ENCODE data around the gene DCTN3. TPM values are rescaled to one million over a fixed set of nuclear protein-coding genes. Genes with fewer than 3 reads are reported as not detected.

The DCTN3 gene
- total RNA-seq, 1 donor from 2014 or later = 92.7 TPM

- DNase-seq (ENCODE audit: low read depth) = no peak
- TF ChIP-seq CTCF (IDR thresholded peaks at IDR 0.05; ENCODE audit: insufficient read depth, low read length, poor library complexity, severe bottlenecking) = no peak
- Histone ChIP-seq H3K36me3 (ENCODE audit: control insufficient read depth, insufficient read depth, low read length) (no peaks in the 10 kb centered on the region), H3K4me3 (ENCODE audit: low read depth, low read length) (no peak overlapping the region), H3K27me3 (ENCODE audit: control insufficient read depth, insufficient read depth, low read length) (peaks cover 47% of the 10 kb centered on the region)
Measured at GRCh38 chr9:34630402-34631154, 10.3 kb upstream of the DCTN3 start.

DNA sequence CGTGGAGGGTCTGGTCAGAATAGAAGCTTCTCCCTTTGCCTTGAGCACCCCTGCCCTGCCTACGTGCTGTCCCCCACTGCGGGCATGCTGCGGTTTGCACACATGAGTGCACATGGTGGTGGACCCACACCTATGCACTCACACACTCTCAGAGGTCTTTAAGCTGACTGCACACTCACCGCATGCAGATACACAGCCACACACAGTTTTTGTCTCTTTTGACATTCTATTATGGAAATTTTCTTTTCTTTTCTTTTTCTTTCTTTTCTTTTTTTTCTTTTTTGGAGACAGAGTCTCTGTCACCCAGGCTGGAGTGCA is 9.2 kb upstream of the DCTN3 start:
- no peak for TF ChIP-seq CTCF (IDR thresholded peaks at IDR 0.05; ENCODE audit: insufficient read depth, low read length, poor library complexity, severe bottlenecking)
- no peaks in the 10 kb centered on the region for H3K36me3 ChIP-seq (ENCODE audit: control insufficient read depth, insufficient read depth, low read length)
- no peak for DNase-seq (ENCODE audit: low read depth)
- H3K4me3 ChIP-seq (ENCODE audit: low read depth, low read length) = no peak overlapping the region
- peaks cover 58% of the 10 kb centered on the region for H3K27me3 ChIP-seq (ENCODE audit: control insufficient read depth, insufficient read depth, low read length)

GRCh38 chr9:34628656-34629490 is 8.6 kb upstream of the DCTN3 start, which contains the start of gene ARID3C:
TSS of gene ARID3C (minus strand) at chr9:34629066. CDS start at chr9:34628014, 1,052 bp downstream.
- no peaks in the 10 kb centered on the region for H3K36me3 ChIP-seq (ENCODE audit: control insufficient read depth, insufficient read depth, low read length)
- no peak for TF ChIP-seq CTCF (IDR thresholded peaks at IDR 0.05; ENCODE audit: insufficient read depth, low read length, poor library complexity, severe bottlenecking)
- peak within 1 kb of the TSS; percentile 20 for H3K4me3 ChIP-seq (ENCODE audit: low read depth, low read length)
- H3K27me3 ChIP-seq (ENCODE audit: control insufficient read depth, insufficient read depth, low read length) = peaks cover 64% of the 10 kb centered on the region
- no peak for DNase-seq (ENCODE audit: low read depth)

GRCh38 chr9:34627716-34628655 is 7.7 kb upstream of the DCTN3 start:
- no peak overlapping the region for H3K4me3 ChIP-seq (ENCODE audit: low read depth, low read length)
- DNase-seq (ENCODE audit: low read depth) = no peak
- no peaks in the 10 kb centered on the region for H3K36me3 ChIP-seq (ENCODE audit: control insufficient read depth, insufficient read depth, low read length)
- peaks cover 72% of the 10 kb centered on the region for H3K27me3 ChIP-seq (ENCODE audit: control insufficient read depth, insufficient read depth, low read length)
- TF ChIP-seq CTCF (IDR thresholded peaks at IDR 0.05; ENCODE audit: insufficient read depth, low read length, poor library complexity, severe bottlenecking) = no peak

DNA sequence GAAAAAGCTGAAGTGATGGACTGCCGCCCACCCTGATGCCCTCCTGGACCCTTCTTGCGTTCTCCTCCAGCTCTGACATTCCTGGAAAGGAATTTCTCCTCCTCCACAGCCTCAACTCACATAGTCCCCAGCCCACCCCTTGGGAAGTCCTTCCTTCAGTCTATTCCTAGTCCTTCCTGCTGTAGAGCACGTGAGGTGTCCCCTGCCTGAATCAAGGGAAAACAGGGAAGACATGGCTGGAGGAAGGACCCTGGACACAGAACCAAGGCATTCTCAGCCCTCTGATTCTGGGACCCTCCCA is 4.8 kb upstream of the DCTN3 start:
- H3K36me3 ChIP-seq (ENCODE audit: control insufficient read depth, insufficient read depth, low read length) = no peaks in the 10 kb centered on the region
- no peak for TF ChIP-seq CTCF (IDR thresholded peaks at IDR 0.05; ENCODE audit: insufficient read depth, low read length, poor library complexity, severe bottlenecking)
- DNase-seq (ENCODE audit: low read depth) = no peak
- H3K27me3 ChIP-seq (ENCODE audit: control insufficient read depth, insufficient read depth, low read length) = peaks cover 64% of the 10 kb centered on the region
- H3K4me3 ChIP-seq (ENCODE audit: low read depth, low read length) = no peak overlapping the region

Measured in kidney epithelial cell (primary cell).